Esophagus muscularis mucosa (tissue), 4 donors: ENCODE results near the gene TTC34.

ENCODE experiments used
- CTCF ChIP-seq, 3 experiments: fragments of 200-600 bp in 2 of 3; fragments of 450-650 bp in 1 of 3; sonication (generic) in 2 of 3; IDR thresholded peaks; one replicate each; pipeline ENCODE4 v1.5.1; 2017 to 2019; ENCODE audit warnings: antibody characterized with exemption in 3 of 3, mild to moderate bottlenecking in 2 of 3, moderate library complexity in 1 of 3
- EP300 ChIP-seq: sonication (generic); formaldehyde crosslinking; IDR thresholded peaks from one replicate; pipeline ENCODE4 v1.6.1; 2017; ENCODE audit warnings: antibody characterized with exemption
- POLR2A ChIP-seq: fragments of 450-650 bp; IDR thresholded peaks from one replicate; pipeline ENCODE4 v1.6.1; 2017; ENCODE audit warnings: antibody characterized with exemption, moderate library complexity, mild to moderate bottlenecking, low read depth
- POLR2AphosphoS5 ChIP-seq, 2 donors: sonication (generic); formaldehyde crosslinking; IDR thresholded peaks; one replicate each; pipeline ENCODE4 v1.6.1; 2017; ENCODE audit warnings: antibody characterized with exemption in 2 of 2

- TF ChIP-seq CTCF (IDR thresholded peaks at IDR 0.05) (no peak), POLR2A (no peak), EP300 (no peak), POLR2AphosphoS5 (IDR thresholded peaks at IDR 0.05) (no peak)
Measured at GRCh38 chr1:2642131-2642559, 159.3 kb downstream of the TTC34 start.
